Activated CD8-positive, alpha-beta T cell treated with anti-CD3 and anti-CD28 coated beads for 36 hours (primary cell): ENCODE data around the gene HTRA3. TPM values are rescaled to one million over a fixed set of nuclear protein-coding genes. Genes with fewer than 3 reads are reported as not detected.

ENCODE experiments used
- ATAC-seq: fragments of 200-7000 bp; cut with Tn5 transposase; one replicate; pipeline ENCODE4 v1.10.0; 2021; ENCODE audit warnings: mild to moderate bottlenecking, moderate library complexity
- CTCF ChIA-PET: fragments of 350-600 bp; sonication (Branson Sonifier 250); formaldehyde crosslinking; loops from one replicate; lab custom pipeline; 2021; ENCODE audit warnings: antibody characterized with exemption; lab: Charles Lee
- POLR2A ChIA-PET: fragments of 350-600 bp; sonication (Branson Sonifier 250); formaldehyde crosslinking; loops from one replicate; lab custom pipeline; 2021; ENCODE audit warnings: antibody characterized with exemption; lab: Charles Lee
- DNase-seq: peaks from one replicate; pipeline ENCODE4 v3.0.0-alpha.2; 2020
- H3K27ac Mint-ChIP-seq: one replicate; pipeline ENCODE4 v1.8.0; 2021; ENCODE audit warnings: mild to moderate bottlenecking, mixed read lengths
- H3K27me3 Mint-ChIP-seq: one replicate; pipeline ENCODE4 v1.8.0; 2021; ENCODE audit warnings: mixed read lengths
- H3K36me3 Mint-ChIP-seq: one replicate; pipeline ENCODE4 v1.8.0; 2021; ENCODE audit warnings: low read depth, mixed read lengths
- H3K4me1 Mint-ChIP-seq: one replicate; pipeline ENCODE4 v1.8.0; 2021; ENCODE audit warnings: low read depth, mixed read lengths
- H3K4me3 Mint-ChIP-seq: one replicate; pipeline ENCODE4 v1.8.0; 2021; ENCODE audit warnings: mild to moderate bottlenecking, moderate library complexity, mixed read lengths
- H3K9me3 Mint-ChIP-seq: one replicate; pipeline ENCODE4 v1.8.0; 2021; ENCODE audit warnings: mixed read lengths
- CTCF ChIP-seq: fragments of 200-600 bp; IDR thresholded peaks from one replicate; pipeline ENCODE4 v1.8.0; 2022; ENCODE audit warnings: antibody characterized with exemption, mild to moderate bottlenecking
- intact Hi-C: fragments of 100-400 bp; cut with micrococcal nuclease; formaldehyde crosslinking; loops from one replicate; pipeline ENCODE4 v1.10.0; 2022
- total RNA-seq, 2 experiments: library from RNA; stranded (reverse); gene quantifications; one replicate each; pipeline ENCODE4 v1.2.3, GENCODE V29; 2021

The HTRA3 gene
- total RNA-seq, 2 experiments from 2014 or later: 0.11 TPM; not detected in 1

GRCh38 chr4:8270912-8271815 lies 1.6 kb downstream of the HTRA3 start:
- no peak for ATAC-seq

GRCh38 chr4:8271821-8272220 lies 2.3 kb downstream of the HTRA3 start:
- POLR2A ChIA-PET: no interaction called here
- CTCF ChIA-PET: interaction anchor here (1.3 kb wide), 1 partner anchor 30 kb away, joined by 5 read pairs; no protein-coding TSS in a partner anchor
- Mint-ChIP-seq H3K4me3 (no peak overlapping the region), H3K9me3 (no peaks in the 10 kb centered on the region), H3K27ac (no peak overlapping the region), H3K36me3 (no peaks in the 10 kb centered on the region), H3K4me1 (no peaks in the 10 kb centered on the region), H3K27me3 (peaks cover 25% of the 10 kb centered on the region)
- intact Hi-C loops: no loop called here
- DNase-seq: no peak
- no peak for TF ChIP-seq CTCF
- ATAC-seq: no peak

More at GRCh38 chr4:8270912-8271815, 1.6 kb downstream of the HTRA3 start:
- intact Hi-C loops: no loop called here
- H3K4me3 Mint-ChIP-seq: no peak overlapping the region
- POLR2A ChIA-PET: no interaction called here
- H3K4me1 Mint-ChIP-seq: no peaks in the 10 kb centered on the region
- no peak for DNase-seq
- peaks cover 25% of the 10 kb centered on the region for H3K27me3 Mint-ChIP-seq
- TF ChIP-seq CTCF: no peak
- no peak overlapping the region for H3K27ac Mint-ChIP-seq
- no peaks in the 10 kb centered on the region for H3K9me3 Mint-ChIP-seq
- H3K36me3 Mint-ChIP-seq: no peaks in the 10 kb centered on the region
- CTCF ChIA-PET: interaction anchor here (1.3 kb wide), 1 partner anchor 29 kb away, joined by 5 read pairs; no protein-coding TSS in a partner anchor

GRCh38 chr4:8272472-8273428 lies 3.2 kb downstream of the HTRA3 start:
- POLR2A ChIA-PET: no interaction called here
- intact Hi-C loops: no loop called here
- CTCF ChIA-PET: no interaction called here
- no peak overlapping the region for H3K27ac Mint-ChIP-seq
- H3K27me3 Mint-ChIP-seq: peaks cover 25% of the 10 kb centered on the region
- H3K9me3 Mint-ChIP-seq: no peaks in the 10 kb centered on the region
- no peaks in the 10 kb centered on the region for H3K36me3 Mint-ChIP-seq
- no peak for TF ChIP-seq CTCF
- H3K4me3 Mint-ChIP-seq: no peak overlapping the region
- H3K4me1 Mint-ChIP-seq: no peaks in the 10 kb centered on the region
- ATAC-seq: no peak
- no peak for DNase-seq

- H3K9me3 Mint-ChIP-seq: no peaks in the 10 kb centered on the region
- intact Hi-C loops: no loop called here
- no peak for DNase-seq
- POLR2A ChIA-PET: no interaction called here
- H3K27me3 Mint-ChIP-seq: peaks cover 24% of the 10 kb centered on the region
- H3K4me1 Mint-ChIP-seq: no peaks in the 10 kb centered on the region
- no peak overlapping the region for H3K27ac Mint-ChIP-seq
- no peak for TF ChIP-seq CTCF
- CTCF ChIA-PET: no interaction called here
- no peaks in the 10 kb centered on the region for H3K36me3 Mint-ChIP-seq
- no peak for ATAC-seq
- H3K4me3 Mint-ChIP-seq: no peak overlapping the region
These were observed 3.9 kb downstream of the HTRA3 start for GRCh38 chr4:8273450-8273849.
